PFSK-1 (cell line): Measurements from ENCODE around the gene IGSF21.

Source experiments
- POLR2AphosphoS5 ChIP-seq: IDR thresholded peaks from 2 replicates; pipeline ENCODE4 v1.6.1; 2012; ENCODE audit warnings: low read depth, mild to moderate bottlenecking, control low read depth, low read length, moderate library complexity
- SIN3A ChIP-seq: IDR thresholded peaks from 2 replicates; pipeline ENCODE4 v1.6.1; 2012; ENCODE audit warnings: mild to moderate bottlenecking, low read length, moderate library complexity, borderline replicate concordance; ENCODE audit not compliant: insufficient read depth
- TAF1 ChIP-seq: IDR thresholded peaks from 2 replicates; pipeline ENCODE4 v1.6.1; 2012; ENCODE audit warnings: low read length, control low read depth, borderline replicate concordance; ENCODE audit not compliant: insufficient read depth
- TF ChIP-seq, protein P1 (sequence below), 2 experiments: IDR thresholded peaks; 2 replicates each; pipeline versions ENCODE4 v1.6.1 to v1.8.0; 2011 to 2012; ENCODE audit warnings: low read depth in 2 of 2, low read length in 2 of 2, control low read depth in 1 of 2, inconsistent platforms in 1 of 2, mild to moderate bottlenecking in 1 of 2, moderate library complexity in 1 of 2; ENCODE audit not compliant: insufficient read depth in 1 of 2

DNA sequence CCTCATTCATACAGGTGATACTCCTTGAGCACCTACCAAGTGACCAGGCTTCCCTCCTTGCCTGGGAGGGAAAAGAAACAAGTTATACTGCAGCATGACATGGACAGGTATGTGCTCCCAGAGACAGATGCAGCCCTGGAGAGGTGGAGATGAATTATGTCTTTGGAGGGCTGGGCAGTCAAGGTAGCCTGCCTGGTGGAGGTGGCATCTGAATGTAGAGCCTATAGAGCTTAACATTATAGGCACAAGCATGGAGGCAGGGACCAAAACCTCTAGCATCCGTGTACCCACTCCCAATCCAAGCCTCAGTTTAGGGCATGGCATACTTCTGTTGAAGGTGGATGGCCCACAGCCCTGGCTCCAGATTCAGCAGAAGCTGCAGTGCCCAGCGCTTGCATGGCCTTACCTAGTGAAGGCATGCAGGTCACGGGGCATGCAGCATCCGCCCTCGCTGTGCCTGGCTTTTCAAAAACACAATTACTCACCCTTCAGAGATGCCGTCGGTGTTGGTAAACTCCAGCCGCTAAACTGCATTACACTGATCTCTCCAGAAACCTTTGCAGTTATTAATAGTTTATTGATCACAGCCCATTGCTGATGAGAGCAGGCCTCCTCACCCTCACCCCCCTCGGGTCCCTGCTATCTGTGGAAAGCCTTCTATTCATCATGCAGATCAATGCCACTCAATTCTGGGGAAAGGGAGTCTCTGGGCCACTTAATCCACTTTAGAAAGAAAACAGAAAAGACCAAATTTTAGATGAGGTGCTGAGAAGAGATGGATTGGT lies 222.1 kb downstream of the IGSF21 start:
- TF ChIP-seq SIN3A = no peak
- no peak for TF ChIP-seq POLR2AphosphoS5
- TF ChIP-seq, protein P1, sequence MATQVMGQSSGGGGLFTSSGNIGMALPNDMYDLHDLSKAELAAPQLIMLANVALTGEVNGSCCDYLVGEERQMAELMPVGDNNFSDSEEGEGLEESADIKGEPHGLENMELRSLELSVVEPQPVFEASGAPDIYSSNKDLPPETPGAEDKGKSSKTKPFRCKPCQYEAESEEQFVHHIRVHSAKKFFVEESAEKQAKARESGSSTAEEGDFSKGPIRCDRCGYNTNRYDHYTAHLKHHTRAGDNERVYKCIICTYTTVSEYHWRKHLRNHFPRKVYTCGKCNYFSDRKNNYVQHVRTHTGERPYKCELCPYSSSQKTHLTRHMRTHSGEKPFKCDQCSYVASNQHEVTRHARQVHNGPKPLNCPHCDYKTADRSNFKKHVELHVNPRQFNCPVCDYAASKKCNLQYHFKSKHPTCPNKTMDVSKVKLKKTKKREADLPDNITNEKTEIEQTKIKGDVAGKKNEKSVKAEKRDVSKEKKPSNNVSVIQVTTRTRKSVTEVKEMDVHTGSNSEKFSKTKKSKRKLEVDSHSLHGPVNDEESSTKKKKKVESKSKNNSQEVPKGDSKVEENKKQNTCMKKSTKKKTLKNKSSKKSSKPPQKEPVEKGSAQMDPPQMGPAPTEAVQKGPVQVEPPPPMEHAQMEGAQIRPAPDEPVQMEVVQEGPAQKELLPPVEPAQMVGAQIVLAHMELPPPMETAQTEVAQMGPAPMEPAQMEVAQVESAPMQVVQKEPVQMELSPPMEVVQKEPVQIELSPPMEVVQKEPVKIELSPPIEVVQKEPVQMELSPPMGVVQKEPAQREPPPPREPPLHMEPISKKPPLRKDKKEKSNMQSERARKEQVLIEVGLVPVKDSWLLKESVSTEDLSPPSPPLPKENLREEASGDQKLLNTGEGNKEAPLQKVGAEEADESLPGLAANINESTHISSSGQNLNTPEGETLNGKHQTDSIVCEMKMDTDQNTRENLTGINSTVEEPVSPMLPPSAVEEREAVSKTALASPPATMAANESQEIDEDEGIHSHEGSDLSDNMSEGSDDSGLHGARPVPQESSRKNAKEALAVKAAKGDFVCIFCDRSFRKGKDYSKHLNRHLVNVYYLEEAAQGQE (IDR thresholded peaks at IDR 0.05; ENCODE audit: insufficient read depth in 1 of 2, low read depth in 2 of 2, low read length in 2 of 2) = no peak
- TF ChIP-seq TAF1 = no peak
